ENCODE measurements around the gene NRXN3.
"Not testable (repeated sequence)": the region's sequence is repeated elsewhere in the genome, so short reads cannot be mapped to it uniquely, and the experiment has no call there.

Gene NRXN3

DNA sequence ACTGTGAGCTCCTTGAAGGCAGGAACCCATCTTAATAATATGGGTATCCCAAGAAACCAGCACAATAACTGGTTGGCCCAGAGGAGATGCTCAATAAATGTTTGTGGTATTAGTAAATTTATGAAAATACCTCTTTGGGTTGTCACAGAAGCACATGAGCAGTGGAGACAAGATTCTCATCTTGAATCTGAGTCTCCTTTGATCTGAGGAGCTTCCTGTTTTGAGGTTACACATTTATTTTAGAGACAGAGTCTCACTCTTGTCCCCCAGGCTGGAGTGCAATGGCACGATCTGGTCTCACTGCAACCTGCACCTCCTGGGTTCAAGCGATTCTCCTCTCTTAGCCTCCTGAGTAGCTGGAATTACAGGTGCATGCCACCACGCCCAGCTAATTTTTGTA, 247.4 kb downstream of the NRXN3 start:
- no peak for DNase-seq

DNA sequence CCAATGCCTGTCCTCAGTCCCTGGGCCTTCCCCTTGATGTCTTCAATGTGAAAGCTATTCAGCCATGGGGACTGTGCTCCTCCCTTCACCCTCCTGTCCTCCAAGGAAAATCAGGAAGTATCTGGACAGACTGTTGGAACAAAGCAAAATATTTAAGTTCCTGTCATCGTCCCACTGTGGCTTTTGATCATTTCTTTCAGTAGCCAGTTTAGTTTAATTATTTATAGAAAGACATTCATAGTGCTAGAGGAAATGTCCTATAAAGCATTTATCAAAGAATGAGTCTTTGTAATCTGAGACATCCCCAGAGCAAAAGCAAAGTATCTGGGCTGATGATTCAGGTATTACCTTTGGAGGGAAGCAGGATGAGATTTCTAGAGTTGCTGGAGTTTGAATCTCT, 254.1 kb downstream of the NRXN3 start:
- DNase-seq = no peak

DNA sequence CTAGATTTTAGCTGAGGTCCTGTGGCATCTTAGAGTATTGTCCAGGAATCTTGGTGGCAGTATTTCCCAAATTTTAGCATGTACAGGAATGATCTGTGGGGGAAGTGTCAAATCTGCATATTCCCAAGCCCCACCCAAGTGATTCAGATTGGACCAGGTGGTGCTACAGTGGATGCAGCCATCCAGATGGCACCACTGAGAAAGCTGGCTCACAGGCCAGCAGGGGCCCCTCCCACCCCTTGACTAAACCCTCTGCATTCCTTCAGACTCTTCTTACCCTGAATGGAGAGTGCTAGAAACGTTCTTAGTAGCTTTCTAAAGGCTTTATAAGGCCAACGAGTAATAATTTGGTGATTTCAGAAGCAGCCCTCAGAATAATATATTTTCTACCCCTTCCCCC, 255.2 kb downstream of the NRXN3 start:
- no peak for DNase-seq

DNA sequence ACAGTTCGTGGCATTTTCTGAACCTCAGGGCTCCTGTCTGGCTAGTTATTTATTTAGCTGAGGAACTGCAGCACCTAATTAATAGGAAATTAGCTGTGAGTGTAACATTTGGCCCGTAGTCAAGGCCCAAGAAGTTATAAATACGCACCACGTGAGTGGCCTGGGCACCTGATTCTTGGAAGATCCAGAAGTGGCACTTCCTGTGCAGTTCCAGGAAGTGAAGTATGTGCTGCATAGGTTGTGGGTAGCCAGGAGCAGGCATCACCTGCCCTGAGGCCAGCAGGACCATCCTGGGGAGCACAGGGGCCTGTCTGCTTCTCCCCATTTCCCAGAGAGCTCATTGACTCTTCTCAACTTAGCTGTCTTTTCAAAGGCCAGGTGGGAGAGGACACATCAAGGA, 255.6 kb downstream of the NRXN3 start:
- DNase-seq = no peak

DNA sequence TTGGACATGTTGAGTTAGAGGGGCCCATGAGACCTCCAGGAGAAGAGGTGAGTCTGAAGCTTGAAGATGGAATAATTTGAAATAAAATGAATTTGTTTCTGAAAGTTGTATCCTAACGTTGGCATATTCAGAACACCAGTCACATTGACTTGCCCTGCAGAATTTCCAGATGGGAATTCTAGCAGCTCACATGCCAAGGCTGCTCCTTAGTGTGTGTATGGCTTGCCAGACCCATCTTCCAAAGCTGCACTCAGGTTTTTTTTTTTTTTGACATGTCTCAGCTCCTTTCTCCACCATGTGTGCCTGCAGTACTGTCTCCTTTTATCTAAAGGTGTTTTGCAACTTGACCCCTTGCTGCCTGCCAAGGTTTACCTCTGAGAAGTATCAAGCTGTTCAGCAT, 261.9 kb downstream of the NRXN3 start:
- no peak for DNase-seq

DNA sequence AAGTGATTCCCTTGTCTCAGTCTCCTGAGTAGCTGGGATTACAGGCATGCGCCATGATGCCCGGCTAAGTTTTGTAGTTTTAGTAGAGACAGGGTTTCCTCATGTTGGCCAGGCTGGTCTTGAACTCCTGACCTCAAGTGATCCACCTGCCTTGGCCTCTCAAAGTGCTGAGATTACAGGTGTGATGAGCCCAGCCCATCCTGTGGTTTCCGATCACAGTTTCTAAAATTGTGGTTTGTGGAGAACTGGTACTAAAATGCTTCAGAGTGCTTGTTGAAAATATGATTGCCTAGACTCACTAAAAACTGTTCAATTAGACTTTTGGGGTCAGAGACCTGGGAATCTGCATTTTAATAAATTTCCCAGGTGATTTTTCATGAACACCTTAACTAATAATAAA, 267.3 kb downstream of the NRXN3 start:
- DNase-seq = not testable (repeated sequence)

DNA sequence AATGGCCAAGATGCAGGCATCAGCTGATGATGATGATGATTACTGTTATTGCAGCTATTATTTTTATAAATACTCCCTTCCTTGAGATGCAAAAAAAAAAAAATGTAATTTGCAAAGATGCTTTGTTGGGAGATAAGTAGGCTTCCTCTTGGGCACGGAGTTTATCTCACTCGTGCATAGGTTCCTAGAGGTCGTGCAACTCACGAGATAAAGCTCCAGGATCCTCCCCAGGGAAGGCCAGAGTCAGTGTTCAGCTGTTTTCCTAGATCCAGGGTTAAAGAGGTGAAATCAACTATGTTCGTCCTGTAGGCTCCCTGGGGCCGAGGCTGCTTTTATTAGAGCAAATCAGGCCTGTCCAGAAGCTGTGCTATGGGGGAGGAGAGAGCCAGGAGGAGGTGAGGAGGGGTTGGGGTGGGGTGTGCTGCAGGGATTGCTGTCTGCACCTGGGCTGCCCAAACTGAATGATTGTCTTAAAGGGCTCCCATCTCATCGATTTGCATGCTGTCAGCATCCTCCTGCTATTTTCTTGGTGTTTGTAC, 270.3 kb downstream of the NRXN3 start:
- no peak for DNase-seq

DNA sequence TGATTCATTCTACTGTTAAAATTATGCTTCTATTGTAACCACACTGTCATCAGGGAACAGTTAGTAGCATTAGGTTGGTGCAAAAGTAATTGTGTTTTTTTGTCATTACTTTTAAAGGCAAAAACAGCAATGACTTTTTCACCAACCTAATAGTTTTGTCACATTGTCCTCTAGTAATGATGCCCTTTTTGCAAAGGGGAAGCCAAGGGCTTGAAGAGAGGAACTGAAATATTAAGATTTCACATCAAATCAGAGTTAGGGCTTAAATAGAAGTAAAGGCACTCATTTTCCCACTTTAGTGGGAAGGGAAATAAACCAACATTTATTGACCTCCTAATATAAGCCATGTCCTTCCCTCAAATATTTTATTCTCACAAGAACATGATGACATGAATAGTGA, 273.7 kb downstream of the NRXN3 start:
- no peak for DNase-seq

DNA sequence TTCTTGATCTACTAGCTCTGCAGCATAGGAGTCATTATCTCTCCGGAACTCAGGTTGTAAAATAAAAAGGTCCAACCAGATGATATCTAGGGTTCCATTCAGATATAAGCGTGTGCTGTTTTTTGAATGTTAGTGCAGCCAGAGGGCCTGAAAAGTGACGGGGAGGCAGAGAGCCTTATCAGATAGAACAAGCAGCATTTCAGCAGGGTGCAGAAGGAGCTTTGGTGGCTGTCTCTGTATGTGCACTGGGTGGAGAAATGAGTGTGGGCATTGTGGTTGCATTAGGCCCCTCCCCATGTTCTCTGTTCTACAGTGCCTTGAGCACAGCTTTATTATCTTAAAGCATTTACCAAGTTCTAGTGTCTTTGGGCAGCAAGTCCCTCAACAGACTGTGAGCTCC, 275.1 kb downstream of the NRXN3 start:
- no peak for DNase-seq

DNA sequence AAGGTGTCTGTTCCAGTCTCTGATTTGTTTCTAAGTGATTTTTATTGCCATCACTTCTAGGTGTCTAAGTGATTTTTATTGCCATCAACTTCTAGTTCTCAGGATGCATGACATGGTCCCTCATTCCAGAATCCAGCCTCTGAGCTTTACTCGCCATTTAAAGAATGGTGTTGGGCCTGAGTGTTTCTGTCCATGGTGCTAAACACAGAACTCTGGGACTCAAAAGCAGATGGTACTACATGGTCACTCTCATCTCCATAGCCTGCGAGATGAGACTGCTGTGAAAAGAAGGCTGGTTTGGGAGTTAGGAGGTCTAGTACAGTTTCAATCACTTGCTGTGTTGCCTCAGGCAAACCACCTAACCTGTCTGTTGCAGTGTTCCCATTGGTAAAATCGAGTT, 276.6 kb downstream of the NRXN3 start:
- no peak for DNase-seq

DNA sequence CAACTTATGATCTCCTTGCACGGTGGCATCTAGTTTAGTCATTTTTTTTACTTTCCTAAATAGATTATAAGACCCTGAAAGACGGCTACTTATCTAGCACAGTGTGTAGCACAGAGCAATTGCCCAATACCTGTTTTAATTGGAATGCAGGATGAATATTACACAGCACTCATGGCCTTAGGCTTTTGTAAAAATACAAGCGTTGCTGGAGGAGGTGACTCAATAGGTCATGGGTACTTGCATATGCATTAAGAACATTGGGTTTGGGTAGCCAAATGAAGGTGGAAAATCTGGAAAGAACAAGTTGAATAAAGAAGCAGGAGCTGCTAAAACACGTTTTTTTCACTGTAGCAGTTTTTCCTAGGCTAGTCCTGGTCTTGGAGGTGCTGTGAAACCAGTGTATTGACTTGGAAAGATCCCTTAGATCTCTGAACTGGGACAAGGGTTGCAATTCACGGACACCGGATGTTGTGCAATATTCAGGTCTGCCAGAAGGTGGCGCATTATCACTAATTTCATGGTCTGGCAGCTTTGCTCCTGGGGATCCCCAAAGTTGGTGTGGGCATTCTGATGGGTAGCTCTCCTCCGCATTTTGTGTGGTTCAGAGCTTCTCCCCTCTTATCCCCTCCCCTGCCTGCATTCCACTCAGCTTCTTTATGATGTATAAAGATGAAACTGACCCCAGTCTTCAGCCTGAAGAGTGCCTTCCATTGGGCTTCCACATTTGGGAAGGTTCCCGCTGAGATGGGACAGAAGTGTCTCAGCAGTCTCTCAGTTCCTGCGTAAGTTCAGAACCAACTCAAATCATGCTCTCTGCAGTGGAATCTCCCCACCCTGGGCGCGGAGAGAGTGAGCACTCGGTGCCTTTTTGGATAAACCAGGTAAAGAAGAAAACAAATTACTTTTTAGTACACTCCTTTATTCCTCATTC, 278.3 kb downstream of the NRXN3 start:
- no peak for DNase-seq

DNA sequence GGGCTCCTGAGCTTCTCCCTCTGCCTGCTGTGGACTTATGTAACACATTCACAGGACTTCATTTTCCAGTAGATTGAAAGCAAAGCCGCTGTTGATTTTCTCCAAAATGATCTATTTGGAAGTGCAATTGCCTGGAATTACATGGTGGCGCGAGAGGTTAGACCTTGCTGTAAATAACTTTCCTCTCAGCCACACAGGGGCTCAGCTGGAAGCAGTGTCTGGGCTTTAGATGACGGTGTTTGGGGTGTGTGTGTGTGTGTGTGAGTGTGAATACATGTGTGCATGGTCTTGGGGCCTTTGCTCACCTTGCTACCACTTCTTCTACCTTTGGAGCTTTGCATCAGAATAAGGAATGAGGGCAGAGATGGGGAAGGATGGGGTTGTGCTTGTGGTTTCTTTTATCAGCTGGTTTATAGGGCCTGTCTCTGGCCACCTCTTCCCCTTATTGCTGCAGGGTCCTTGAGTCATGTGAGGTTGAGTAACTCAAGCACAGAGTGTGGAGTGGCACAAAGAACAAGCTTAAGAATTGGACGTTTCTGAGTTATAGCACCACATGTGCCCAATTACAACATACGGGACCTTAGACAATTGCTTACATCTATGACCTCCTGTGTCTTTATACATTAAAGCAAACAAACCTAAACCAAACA, 280.6 kb downstream of the NRXN3 start:
- no peak for DNase-seq

DNA sequence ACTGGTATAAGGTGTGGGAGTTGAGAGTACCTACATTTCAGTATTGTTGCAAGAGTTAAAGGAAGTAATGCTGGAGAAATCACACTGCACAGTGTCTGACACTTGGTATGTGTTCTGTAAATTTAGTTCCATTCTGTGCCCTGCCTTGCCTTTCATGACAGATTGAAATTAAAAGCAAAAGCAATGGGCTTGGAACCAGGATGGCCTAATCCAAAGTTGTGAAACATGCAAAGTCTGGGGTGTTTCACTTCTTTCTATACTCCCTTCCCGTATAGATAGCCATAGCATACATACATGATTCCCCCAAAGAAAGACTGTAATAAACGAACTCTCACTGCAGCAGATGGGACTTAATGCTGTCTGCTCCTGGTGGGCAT, 281.1 kb downstream of the NRXN3 start:
- no peak for DNase-seq

DNA sequence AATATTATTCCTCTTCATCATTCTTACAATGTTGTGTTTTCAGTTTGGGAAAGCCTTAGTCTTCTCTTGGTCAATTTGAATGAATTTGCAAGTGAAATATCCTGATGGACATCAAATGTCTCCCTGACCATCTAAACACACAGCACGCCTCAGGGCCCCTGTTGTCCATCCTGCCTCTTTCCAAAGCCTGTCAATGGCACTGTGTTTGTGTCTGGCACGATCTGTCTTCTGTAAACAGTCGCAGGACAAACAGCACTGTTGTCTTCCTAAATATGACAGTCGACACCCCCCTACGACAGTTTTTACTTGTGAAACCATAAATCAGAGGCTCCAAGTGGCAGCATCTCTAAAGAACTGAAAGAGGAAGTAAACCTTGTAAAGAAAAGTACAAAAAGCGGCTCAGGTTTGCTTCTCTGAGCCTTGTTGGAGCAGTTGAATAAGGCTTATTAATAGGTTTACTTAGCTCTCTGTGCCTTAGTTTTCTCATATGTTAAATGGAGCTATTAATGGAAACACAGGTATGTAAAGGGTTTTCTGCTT, 285.8 kb downstream of the NRXN3 start:
- DNase-seq = no peak

DNA sequence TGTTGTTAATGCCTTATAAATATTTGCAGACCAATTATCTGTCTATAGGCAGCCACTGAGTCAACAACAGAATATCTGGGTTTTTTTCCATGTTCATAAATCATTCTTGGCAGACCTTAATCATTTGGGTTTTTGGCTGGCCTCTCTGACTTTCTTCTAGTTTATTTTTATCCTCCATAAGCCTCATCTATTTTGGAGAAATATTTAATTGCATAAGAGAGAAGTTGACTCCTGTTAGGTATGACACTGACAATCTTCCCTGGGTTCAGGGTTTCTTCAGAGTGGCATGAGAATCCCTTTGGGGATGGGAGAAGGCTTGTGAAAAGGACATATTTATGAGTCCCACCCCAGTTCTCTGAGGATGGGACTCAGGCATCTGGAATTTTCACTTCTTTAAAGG, 299.8 kb downstream of the NRXN3 start:
- no peak for DNase-seq

DNA sequence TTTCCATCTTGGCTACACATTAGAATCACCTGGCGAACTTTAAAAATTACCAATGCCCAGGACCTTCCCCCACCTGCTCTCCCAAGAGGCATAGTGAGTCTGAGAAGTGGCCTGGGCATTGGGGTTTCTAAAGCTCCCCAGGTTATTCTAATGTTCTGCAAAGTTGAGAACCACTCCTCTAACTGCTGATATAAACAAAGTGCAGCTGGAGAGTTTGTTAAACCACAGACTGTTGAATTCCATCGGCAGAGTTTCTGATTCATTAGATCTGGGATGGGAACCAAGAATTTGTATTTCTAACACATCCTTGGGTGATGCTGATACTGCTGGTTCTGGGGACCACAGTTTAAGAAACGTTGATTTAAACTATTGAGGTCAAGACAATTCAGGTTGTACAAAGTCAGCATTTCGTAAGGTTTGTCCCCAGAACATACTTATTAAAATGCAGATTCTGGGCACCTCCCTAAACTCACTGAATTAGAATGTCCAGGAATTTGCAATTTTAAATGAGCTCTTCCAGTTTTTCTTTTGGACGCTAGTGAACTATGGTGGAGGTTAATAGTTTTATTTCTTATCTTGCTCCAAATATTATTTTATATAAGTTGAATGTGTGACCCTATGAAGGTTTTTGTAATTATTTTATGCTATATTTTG, 309.1 kb downstream of the NRXN3 start:
- no peak for DNase-seq

DNA sequence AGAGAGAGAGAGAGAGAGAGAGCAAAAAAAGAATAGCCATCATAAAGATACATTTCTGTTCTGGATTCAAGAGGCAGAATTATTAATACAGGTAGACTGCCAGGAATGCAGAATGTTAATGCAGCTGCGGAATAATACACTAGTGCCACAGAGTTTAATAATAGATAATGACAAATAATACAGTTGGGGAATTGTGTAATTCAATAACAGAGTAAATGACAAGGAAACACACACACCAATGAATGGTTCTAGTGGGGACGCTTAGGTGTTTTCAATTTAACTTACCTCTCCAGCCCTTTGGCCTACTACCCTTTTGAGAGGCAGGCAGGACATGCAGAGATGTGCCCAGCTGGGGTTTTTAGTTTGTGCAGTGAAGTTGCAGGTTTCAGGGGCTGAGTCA, 313.9 kb downstream of the NRXN3 start:
- DNase-seq = no peak

DNA sequence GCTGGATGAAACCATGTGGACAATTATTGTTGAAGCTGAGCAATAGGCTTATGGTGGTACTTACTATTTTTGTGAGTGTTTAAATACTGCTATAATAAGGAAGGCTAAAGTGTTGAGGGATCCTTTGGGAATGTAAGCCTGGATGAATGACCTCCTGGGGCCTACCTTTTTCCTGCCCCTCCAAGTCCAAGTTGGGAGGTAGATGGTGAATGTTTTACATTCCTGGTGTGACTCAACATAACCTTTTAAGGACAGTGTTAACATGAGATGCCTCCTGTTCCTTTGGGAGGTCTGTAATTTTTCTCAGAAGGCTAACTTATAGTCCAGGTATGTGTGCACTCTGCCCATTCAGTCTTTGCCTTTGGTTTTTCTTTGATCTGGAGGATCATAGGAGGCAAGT, 315.9 kb downstream of the NRXN3 start:
- DNase-seq = no peak

DNA sequence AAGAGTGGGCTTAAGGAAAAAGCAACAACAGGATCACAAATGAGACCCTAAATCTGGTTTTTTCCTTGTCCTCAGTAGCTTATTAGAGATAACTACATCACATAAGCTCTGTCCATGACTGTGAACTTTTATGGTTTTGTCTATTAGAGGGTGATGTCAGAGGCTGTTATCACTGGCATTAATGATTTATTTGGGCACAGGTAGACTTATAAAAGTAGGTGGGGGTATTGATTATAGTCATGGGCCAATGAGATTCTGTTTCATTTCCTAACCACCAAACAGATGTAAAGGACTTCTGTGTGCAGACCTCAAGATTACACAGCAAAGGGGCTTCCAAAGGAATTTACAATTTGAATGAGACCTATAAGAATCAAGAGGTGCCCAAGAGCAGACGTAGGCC, 316.4 kb downstream of the NRXN3 start:
- DNase-seq = no peak

DNA sequence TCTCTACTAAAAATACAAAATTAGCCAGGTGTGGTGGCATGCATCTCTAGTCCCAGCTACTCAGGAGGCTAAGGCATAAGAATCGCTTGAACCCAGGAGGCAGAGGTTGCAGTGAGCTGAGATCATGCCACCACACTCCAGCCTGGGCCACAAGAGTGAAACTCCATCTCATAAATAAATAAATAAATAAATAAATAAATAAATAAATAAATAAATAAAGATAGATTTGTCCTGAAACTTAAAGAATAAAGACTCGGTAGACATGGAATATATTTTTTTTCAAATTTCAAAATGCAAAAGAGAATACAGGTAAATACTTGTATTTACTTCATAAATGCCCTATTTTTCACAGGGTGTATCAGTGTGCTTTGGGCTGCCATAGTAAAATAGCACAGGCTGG, 317.4 kb downstream of the NRXN3 start:
- DNase-seq = not testable (repeated sequence)

DNA sequence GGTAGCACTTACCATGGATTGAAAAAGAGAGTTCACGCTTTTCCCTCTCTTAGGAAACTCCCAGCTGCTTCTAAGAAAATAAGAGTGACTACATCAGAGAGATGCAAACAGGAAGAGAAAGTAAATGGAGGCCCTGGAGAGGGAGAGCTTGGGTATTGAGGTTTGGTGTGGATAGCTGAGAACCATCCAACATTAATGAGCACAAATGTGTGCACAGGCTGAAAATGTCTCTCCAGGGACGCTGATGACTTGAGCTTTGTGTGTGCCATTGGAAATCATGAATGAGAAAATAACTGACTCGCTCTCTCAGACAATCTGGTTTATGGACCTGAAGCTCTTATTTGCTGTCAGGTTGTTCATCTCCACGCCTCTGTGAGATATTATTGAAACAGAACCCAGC, 318.8 kb downstream of the NRXN3 start:
- DNase-seq = no peak

DNA sequence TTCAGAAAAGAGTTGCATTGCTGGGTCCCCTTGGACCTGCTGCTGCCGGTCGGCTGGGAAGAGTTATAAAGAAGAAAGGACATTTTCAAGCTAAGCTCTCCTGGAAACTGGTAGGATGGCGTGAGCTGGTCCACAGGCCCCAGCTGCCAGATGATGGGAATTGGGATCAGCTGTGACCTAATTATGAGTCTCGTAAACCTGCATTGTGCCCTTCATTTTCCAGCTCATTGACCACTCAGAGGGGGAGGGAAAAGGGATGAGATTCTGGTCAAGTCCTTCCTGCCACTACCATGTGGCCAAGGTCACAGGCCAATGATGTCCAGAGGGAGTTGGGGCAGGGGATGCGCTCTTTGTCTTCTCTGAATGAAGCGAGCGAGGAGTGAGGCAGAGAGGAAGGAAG, 320.9 kb downstream of the NRXN3 start:
- DNase-seq = no peak

DNA sequence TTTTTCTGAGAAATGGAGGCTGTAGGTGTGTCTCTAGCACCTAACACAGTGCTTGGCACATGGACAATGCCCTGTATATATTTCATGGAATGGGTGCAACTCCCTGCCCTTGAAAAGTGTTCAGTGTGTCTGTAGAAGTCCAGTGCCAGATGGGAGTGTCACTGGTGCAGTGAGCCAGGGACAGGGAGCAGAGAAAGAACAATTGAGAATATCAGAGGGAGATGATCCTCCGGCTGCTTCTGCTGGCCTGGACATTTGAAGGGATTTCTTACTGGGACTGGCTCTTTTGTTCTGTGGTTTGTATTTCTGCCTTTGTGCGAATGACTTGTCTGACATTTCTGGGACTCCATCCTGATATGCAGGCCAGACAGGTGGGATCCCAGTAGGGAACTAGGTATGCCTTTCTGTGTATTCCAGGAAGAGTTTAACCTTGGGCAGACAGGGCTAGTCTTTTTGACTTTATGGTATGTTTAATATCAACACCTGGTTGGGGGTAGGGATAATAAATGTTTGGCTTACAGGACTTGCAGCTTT, 328.0 kb downstream of the NRXN3 start:
- DNase-seq = no peak
